ENCODE data around the gene NPAS3.
A peak's percentile ranks its signal among the peaks of the same experiment; 100 is the strongest.

NPAS3 gene

GRCh38 chr14:33194551-33194950, 255.9 kb downstream of the NPAS3 start:
- no peaks in the 10 kb centered on the region for H3K4me1 ChIP-seq (ENCODE audit: control insufficient read depth in 1 of 2, insufficient read depth in 2 of 2, low read length in 2 of 2)
- H3K36me3 ChIP-seq (ENCODE audit: control insufficient read depth in 1 of 2, insufficient read depth in 2 of 2, low read length in 2 of 2), result no peaks in the 10 kb centered on the region
- H3K4me3 ChIP-seq (ENCODE audit: low read depth, low read length), result no peak overlapping the region
- no peak overlapping the region for H4K8ac ChIP-seq (ENCODE audit: low read depth, low read length)
- H3K18ac ChIP-seq (ENCODE audit: low read length), result no peak overlapping the region
- H3K4me2 ChIP-seq (ENCODE audit: low read length), result no peak overlapping the region
- WGBS (ENCODE audit: extremely low coverage, insufficient coverage, insufficient read length), result no CpG with 5 or more reads among the region's 4 CpGs
- H2BK120ac ChIP-seq (ENCODE audit: insufficient read depth, low read length, poor library complexity), result no peak overlapping the region
- H3K79me2 ChIP-seq (ENCODE audit: control insufficient read depth, insufficient read depth, low read length, poor library complexity), result no peaks in the 10 kb centered on the region
- no peak overlapping the region for H3K23ac ChIP-seq (ENCODE audit: low read length)
- peak in 1 of 2 donors; percentile 51 for DNase-seq
- H4K12ac ChIP-seq (ENCODE audit: low read depth, low read length), result no peak overlapping the region
- H3K14ac ChIP-seq (ENCODE audit: low read length), result no peak overlapping the region
- H4K91ac ChIP-seq (ENCODE audit: low read depth, low read length), result no peak overlapping the region
- no peak overlapping the region for H3K4ac ChIP-seq (ENCODE audit: low read depth, low read length)
- H3K27me3 ChIP-seq (ENCODE audit: insufficient read depth, low read length), result no peaks in the 10 kb centered on the region
- H3K79me1 ChIP-seq (ENCODE audit: low read length), result no peaks in the 10 kb centered on the region
- no peak overlapping the region for H3K9ac ChIP-seq (ENCODE audit: low read length)
- peaks cover 8% of the 10 kb centered on the region for H3K9me3 ChIP-seq (ENCODE audit: insufficient read depth, low read depth, low read length)
- H3K27ac ChIP-seq (ENCODE audit: low read depth, low read length), result no peak overlapping the region
- no peak overlapping the region for H2BK5ac ChIP-seq (ENCODE audit: low read depth, low read length, poor library complexity)
- no peak overlapping the region for H2AK5ac ChIP-seq (ENCODE audit: low read length)
- H2BK12ac ChIP-seq (ENCODE audit: low read length), result no peak overlapping the region
- H2AFZ ChIP-seq (ENCODE audit: insufficient read depth, low read length, poor library complexity), result no peak overlapping the region

DNA sequence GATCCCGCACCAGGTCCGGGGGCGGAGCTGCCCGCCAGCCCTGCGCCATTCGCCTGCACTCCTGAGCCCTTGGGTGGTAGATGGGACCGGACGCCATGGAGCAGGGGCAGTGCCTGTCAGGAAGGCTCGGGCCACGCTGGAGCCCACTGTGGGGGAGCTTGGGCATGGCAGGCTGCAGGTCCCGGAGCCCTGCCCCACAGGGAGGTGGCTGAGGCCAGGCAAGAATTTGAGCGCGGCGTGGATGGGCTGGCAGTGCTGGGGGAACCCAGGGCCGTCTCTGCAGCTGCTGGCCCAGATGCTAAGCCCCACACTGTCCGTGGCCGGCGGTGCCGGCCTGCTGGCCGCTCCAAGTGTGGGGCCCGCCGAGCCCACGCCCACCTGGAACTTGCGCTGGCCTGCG, 260.0 kb downstream of the NPAS3 start:
- no peaks in the 10 kb centered on the region for H3K36me3 ChIP-seq (ENCODE audit: control insufficient read depth in 1 of 2, insufficient read depth in 2 of 2, low read length in 2 of 2)
- H2BK5ac ChIP-seq (ENCODE audit: low read depth, low read length, poor library complexity), result no peak overlapping the region
- no peak overlapping the region for H3K4me2 ChIP-seq (ENCODE audit: low read length)
- WGBS (ENCODE audit: extremely low coverage, insufficient coverage, insufficient read length), result no CpG with 5 or more reads among the region's 25 CpGs
- H3K9me3 ChIP-seq (ENCODE audit: insufficient read depth, low read depth, low read length), result peaks cover 8% of the 10 kb centered on the region
- H2AFZ ChIP-seq (ENCODE audit: insufficient read depth, low read length, poor library complexity), result no peak overlapping the region
- H3K27me3 ChIP-seq (ENCODE audit: insufficient read depth, low read length), result no peaks in the 10 kb centered on the region
- H4K91ac ChIP-seq (ENCODE audit: low read depth, low read length), result no peak overlapping the region
- H3K4me3 ChIP-seq (ENCODE audit: low read depth, low read length), result no peak overlapping the region
- no peak overlapping the region for H2AK5ac ChIP-seq (ENCODE audit: low read length)
- H2BK12ac ChIP-seq (ENCODE audit: low read length), result no peak overlapping the region
- H3K27ac ChIP-seq (ENCODE audit: low read depth, low read length), result no peak overlapping the region
- H2BK120ac ChIP-seq (ENCODE audit: insufficient read depth, low read length, poor library complexity), result no peak overlapping the region
- no peaks in the 10 kb centered on the region for H3K4me1 ChIP-seq (ENCODE audit: control insufficient read depth in 1 of 2, insufficient read depth in 2 of 2, low read length in 2 of 2)
- no peak overlapping the region for H3K23ac ChIP-seq (ENCODE audit: low read length)
- no peak overlapping the region for H4K12ac ChIP-seq (ENCODE audit: low read depth, low read length)
- H3K79me2 ChIP-seq (ENCODE audit: control insufficient read depth, insufficient read depth, low read length, poor library complexity), result no peaks in the 10 kb centered on the region
- H3K9ac ChIP-seq (ENCODE audit: low read length), result no peak overlapping the region
- H3K18ac ChIP-seq (ENCODE audit: low read length), result no peak overlapping the region
- no peak overlapping the region for H4K8ac ChIP-seq (ENCODE audit: low read depth, low read length)
- H3K4ac ChIP-seq (ENCODE audit: low read depth, low read length), result no peak overlapping the region
- no peak for DNase-seq
- no peaks in the 10 kb centered on the region for H3K79me1 ChIP-seq (ENCODE audit: low read length)
- no peak overlapping the region for H3K14ac ChIP-seq (ENCODE audit: low read length)

DNA sequence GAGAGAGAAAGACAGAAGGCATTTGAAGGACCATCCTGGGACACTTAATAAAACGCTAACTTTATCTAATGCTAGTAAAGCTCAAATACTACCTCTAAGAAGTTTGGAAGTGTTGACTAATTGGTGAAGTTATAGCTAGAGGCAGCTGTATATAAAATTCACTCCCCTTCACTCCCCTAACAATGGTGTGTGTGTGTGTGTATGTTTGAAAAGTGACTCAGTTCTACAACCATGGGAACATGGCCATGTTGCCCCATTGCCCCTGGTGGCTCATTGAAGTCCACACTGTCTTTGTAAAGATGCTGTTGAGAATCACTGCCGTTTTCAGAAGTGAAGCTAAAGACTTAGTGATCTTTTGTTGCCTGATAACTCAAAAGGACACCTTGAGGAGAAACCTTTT, 262.4 kb downstream of the NPAS3 start:
- H3K4ac ChIP-seq (ENCODE audit: low read depth, low read length), result no peak overlapping the region
- no peak overlapping the region for H3K23ac ChIP-seq (ENCODE audit: low read length)
- no peak overlapping the region for H3K4me2 ChIP-seq (ENCODE audit: low read length)
- no peak overlapping the region for H4K91ac ChIP-seq (ENCODE audit: low read depth, low read length)
- no peaks in the 10 kb centered on the region for H3K4me1 ChIP-seq (ENCODE audit: control insufficient read depth in 1 of 2, insufficient read depth in 2 of 2, low read length in 2 of 2)
- H2AFZ ChIP-seq (ENCODE audit: insufficient read depth, low read length, poor library complexity), result no peak overlapping the region
- H3K27me3 ChIP-seq (ENCODE audit: insufficient read depth, low read length), result no peaks in the 10 kb centered on the region
- no peaks in the 10 kb centered on the region for H3K79me2 ChIP-seq (ENCODE audit: control insufficient read depth, insufficient read depth, low read length, poor library complexity)
- no peak overlapping the region for H3K18ac ChIP-seq (ENCODE audit: low read length)
- H3K79me1 ChIP-seq (ENCODE audit: low read length), result no peaks in the 10 kb centered on the region
- no peak overlapping the region for H3K9ac ChIP-seq (ENCODE audit: low read length)
- no peak overlapping the region for H2AK5ac ChIP-seq (ENCODE audit: low read length)
- no peak overlapping the region for H4K12ac ChIP-seq (ENCODE audit: low read depth, low read length)
- H3K27ac ChIP-seq (ENCODE audit: low read depth, low read length), result no peak overlapping the region
- no peaks in the 10 kb centered on the region for H3K36me3 ChIP-seq (ENCODE audit: control insufficient read depth in 1 of 2, insufficient read depth in 2 of 2, low read length in 2 of 2)
- H2BK12ac ChIP-seq (ENCODE audit: low read length), result no peak overlapping the region
- peaks cover 8% of the 10 kb centered on the region for H3K9me3 ChIP-seq (ENCODE audit: insufficient read depth, low read depth, low read length)
- no CpG with 5 or more reads among the region's 2 CpGs for WGBS (ENCODE audit: extremely low coverage, insufficient coverage, insufficient read length)
- DNase-seq, result no peak
- no peak overlapping the region for H3K14ac ChIP-seq (ENCODE audit: low read length)
- H2BK120ac ChIP-seq (ENCODE audit: insufficient read depth, low read length, poor library complexity), result no peak overlapping the region
- H3K4me3 ChIP-seq (ENCODE audit: low read depth, low read length), result no peak overlapping the region
- no peak overlapping the region for H4K8ac ChIP-seq (ENCODE audit: low read depth, low read length)
- no peak overlapping the region for H2BK5ac ChIP-seq (ENCODE audit: low read depth, low read length, poor library complexity)

DNA sequence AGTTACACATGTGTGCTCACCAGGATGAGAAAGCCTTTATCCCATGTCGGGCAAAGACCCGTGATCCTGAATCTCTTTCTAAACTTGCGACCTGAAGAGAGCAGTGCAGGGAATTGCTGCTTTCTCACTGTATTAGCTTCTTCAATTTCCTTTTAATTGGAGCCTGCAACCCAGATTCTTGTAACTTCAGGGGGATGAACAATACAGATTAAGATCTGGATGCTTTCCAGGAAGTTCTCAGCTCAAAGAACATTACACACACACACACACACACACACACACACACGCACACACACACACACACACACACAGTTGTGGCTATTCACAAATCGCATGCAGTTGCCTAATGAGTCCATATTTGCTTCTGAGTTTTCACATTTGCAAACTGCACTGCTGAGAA, 268.3 kb downstream of the NPAS3 start:
- H3K27ac ChIP-seq (ENCODE audit: low read depth, low read length), result no peak overlapping the region
- H3K23ac ChIP-seq (ENCODE audit: low read length), result no peak overlapping the region
- no peak overlapping the region for H3K14ac ChIP-seq (ENCODE audit: low read length)
- WGBS (ENCODE audit: extremely low coverage, insufficient coverage, insufficient read length), result no CpG with 5 or more reads among the region's 5 CpGs
- H3K79me1 ChIP-seq (ENCODE audit: low read length), result no peaks in the 10 kb centered on the region
- no peaks in the 10 kb centered on the region for H3K27me3 ChIP-seq (ENCODE audit: insufficient read depth, low read length)
- no peak overlapping the region for H3K4ac ChIP-seq (ENCODE audit: low read depth, low read length)
- no peak overlapping the region for H4K91ac ChIP-seq (ENCODE audit: low read depth, low read length)
- no peaks in the 10 kb centered on the region for H3K79me2 ChIP-seq (ENCODE audit: control insufficient read depth, insufficient read depth, low read length, poor library complexity)
- H4K12ac ChIP-seq (ENCODE audit: low read depth, low read length), result no peak overlapping the region
- H3K4me2 ChIP-seq (ENCODE audit: low read length), result no peak overlapping the region
- no peak for DNase-seq
- H3K4me3 ChIP-seq (ENCODE audit: low read depth, low read length), result no peak overlapping the region
- H3K9ac ChIP-seq (ENCODE audit: low read length), result no peak overlapping the region
- H3K4me1 ChIP-seq (ENCODE audit: control insufficient read depth in 1 of 2, insufficient read depth in 2 of 2, low read length in 2 of 2), result no peaks in the 10 kb centered on the region
- no peak overlapping the region for H2BK120ac ChIP-seq (ENCODE audit: insufficient read depth, low read length, poor library complexity)
- no peak overlapping the region for H4K8ac ChIP-seq (ENCODE audit: low read depth, low read length)
- H3K36me3 ChIP-seq (ENCODE audit: control insufficient read depth in 1 of 2, insufficient read depth in 2 of 2, low read length in 2 of 2), result no peaks in the 10 kb centered on the region
- H2BK5ac ChIP-seq (ENCODE audit: low read depth, low read length, poor library complexity), result no peak overlapping the region
- H3K18ac ChIP-seq (ENCODE audit: low read length), result no peak overlapping the region
- no peak overlapping the region for H2AK5ac ChIP-seq (ENCODE audit: low read length)
- H3K9me3 ChIP-seq (ENCODE audit: insufficient read depth, low read depth, low read length), result no peaks in the 10 kb centered on the region
- no peak overlapping the region for H2AFZ ChIP-seq (ENCODE audit: insufficient read depth, low read length, poor library complexity)
- no peak overlapping the region for H2BK12ac ChIP-seq (ENCODE audit: low read length)

Data from trophoblast cell (in vitro differentiated cells and primary cell).